ENCODE data around the gene PLPPR2.
"Not testable (repeated sequence)": the region's sequence is repeated elsewhere in the genome, so short reads cannot be mapped to it uniquely, and the experiment has no call there.

Gene PLPPR2

GRCh38 chr19:11401808-11402543 lies 46.7 kb downstream of the PLPPR2 start:
- no peak for DNase-seq

GRCh38 chr19:11404588-11405222 lies 49.5 kb downstream of the PLPPR2 start:
- no peak for DNase-seq

DNA sequence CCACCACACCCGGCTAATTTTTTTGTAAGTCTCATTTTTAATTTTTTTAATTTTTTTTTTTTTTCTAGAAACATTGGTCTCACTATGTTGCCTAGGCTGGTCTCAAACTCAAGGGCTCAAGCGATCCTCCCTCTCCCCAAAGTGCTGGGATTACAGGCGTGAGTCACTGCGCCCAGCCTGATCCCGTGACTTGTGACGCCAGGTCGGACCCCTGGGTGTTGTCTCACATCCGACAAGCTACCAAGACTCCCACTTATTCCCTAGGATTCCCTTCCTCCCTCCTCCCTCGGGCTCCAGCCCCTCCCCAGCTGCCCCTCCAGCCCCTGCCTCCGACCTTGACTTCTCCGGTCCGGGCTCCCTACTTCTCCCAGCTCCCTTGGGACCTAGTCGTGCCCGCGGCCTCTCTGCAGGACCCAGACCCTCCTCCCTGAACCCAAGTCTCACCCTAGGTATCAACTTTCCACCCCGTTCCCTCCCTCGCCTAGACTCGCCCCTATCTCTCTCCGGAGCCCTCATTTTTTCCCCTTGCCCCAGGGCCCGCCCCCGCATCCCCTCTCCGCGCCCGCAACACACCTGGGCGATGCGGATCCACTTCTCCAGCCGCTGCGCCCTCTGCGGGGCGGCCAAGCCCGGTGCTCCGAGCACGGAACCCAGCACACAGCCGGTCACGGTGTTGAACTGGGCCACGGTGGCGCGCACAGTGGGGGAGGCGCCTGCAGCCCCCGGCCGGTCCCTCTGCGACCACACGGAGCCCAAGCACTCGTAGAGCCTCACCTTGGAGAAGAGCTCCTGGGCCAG lies 50.8 kb downstream of the PLPPR2 start:
- DNase-seq: peak; percentile 50 to 62

- not testable (repeated sequence) for DNase-seq
These were observed 51.5 kb downstream of the PLPPR2 start for GRCh38 chr19:11406703-11407236.

GRCh38 chr19:11408591-11408990 lies 53.4 kb downstream of the PLPPR2 start:
- DNase-seq: no peak

GRCh38 chr19:11410682-11411081 lies 55.5 kb downstream of the PLPPR2 start:
- DNase-seq: no peak

- DNase-seq: no peak
These were observed 59.3 kb downstream of the PLPPR2 start for GRCh38 chr19:11414544-11414943.

All from stimulated activated CD4-positive, alpha-beta T cell treated with anti-CD3 and anti-CD28 coated beads, Interleukin-2, amount 100 ng/mL, for 24 hours (primary cell).